Measurements from ENCODE around the gene CASP7.
"Not testable (repeated sequence)": the region's sequence is repeated elsewhere in the genome, so short reads cannot be mapped to it uniquely, and the experiment has no call there.

Gene CASP7

DNA sequence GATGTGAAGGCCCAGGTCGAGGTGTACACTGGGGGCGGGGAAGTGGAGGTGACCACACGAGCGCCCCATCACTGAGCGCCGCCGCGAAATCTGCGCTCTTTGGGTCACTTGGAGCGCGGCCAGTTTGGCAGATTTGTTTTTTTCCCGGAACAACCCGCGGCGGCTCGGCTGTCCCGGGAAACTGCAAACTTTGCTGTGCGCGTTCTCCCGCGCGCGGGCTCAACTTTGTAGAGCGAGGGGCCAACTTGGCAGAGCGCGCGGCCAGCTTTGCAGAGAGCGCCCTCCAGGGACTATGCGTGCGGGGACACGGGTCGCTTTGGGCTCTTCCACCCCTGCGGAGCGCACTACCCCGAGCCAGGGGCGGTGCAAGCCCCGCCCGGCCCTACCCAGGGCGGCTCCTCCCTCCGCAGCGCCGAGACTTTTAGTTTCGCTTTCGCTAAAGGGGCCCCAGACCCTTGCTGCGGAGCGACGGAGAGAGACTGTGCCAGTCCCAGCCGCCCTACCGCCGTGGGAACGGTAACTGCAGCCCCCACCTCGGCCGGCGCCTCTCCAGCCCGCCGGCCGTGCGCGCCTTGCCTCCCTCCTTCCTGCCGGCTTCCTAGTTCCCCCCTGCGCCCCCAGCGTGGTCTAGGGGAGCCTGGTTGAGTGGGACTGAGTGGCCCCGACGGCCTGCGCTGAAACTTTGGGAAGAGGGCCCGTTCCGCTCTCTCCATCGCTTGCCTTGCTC is at the start of gene CASP7:
CASP7 (plus strand) TSS at position 450 of the 727 bp plus-strand sequence. CDS start 17,582 bp downstream, outside the sequence.
- DNase-seq: peak; percentile 77

DNA sequence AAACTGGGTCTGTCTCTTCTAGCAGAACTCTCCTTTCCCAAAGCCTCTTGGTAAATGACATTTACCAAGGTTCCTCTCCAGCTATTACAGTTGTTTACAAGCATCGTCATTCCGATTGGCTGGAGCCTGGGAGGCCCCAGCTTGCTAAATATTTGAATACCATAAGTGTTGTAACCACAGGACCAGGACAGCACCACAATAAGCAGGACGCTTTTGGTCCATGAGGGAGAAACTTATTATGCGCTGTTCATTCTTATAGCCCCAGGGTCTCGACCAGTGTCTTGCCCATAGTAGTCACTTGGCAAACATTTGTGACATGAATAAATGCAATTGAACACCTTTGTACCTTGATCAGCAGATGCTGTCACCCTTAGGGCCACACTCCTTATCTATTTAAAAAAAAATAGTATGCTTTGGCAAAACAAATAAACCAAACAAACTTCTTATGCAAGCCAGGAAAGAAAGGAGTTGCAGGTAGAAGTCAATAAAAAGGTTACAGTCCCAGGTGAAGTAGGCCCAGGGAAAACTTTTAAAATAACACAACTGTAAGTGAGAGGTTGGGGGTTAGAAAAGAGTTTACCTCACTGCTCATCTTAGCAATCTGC is 48.7 kb upstream of the CASP7 start:
- no peak for DNase-seq

GRCh38 chr10:113631684-113632367 is 47.9 kb upstream of the CASP7 start:
- no peak for DNase-seq

DNA sequence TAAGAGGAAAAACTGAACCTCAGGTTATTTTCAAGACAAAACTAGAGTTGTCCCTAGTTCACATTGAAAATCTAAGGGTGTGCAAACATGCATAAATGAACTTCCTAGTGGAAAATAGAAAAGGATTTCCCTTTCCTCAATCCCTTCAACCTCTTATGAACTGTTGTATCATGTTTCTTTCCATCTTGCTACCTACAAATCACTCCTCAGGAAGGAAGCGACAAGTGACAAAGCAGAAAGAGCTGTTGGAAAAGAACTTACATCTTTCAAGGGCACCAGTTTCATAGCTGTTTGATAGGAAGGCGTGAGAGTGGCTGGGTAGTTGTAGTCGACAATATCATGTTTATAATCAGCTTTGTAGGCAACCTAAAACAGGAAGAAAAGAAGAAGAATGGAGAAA is 39.7 kb upstream of the CASP7 start:
- no peak for DNase-seq

DNA sequence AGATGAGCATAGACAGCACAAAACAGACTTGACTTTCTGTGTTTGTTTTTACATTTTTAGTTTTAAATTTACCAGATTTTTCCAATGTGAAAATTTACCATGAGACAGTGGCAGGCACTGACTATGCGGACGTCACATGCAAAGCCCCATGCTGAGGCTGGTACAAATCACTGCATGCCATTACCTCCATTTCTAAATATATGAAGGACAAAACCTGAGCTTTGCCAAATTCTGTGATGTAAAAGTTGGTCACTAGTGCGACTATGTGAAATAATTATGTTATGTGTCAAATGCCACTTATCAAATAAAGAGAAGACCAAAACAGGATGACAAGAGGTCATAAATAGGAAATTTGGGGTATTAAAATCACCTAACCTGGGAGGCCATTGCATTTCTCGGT is 38.0 kb upstream of the CASP7 start:
- DNase-seq: no peak

- DNase-seq: no peak
These were observed 36.5 kb upstream of the CASP7 start for GRCh38 chr10:113643183-113643582.

DNA sequence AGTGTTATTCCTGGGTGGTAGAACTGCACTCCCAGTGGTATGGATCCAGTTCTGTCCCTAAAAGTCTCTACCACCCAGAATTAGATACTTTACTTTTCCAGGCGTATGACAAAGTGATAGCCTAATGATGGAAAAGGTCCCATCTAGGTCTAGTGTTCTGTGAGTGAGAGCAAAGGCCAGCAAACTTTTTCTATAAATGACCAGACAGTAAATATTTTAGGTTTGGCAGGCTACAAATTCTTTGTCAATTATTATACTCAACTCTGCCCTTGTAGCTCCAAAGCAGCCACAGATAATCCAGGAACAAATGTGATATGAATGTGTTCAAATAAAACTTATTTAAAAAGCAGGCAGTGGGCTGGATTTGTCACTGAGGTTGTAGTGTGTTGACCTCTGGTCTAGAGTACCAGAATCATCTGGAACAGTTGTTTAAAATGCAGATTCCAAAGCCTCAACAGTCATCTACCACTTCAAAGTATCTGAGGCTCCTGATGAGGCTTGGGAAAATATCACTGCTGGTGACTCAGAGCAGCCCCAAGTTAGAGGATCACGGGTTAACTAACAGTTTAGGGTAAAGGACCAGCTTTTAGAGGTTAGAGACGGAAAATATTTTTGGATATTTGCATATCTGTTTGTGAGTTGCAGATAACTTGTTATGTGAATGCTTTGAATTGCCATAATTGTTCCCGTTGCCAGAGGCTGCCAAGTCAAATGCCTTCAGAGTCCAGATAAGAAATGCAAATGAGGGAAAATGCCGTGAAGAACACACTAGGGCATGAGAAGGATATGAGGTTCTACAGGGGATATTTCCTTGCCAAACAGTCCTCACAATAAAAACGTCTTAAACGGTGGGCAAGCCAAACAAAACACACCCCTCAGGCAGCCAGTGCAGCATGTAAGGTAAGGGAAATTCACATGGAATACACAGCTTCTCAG is 35.3 kb upstream of the CASP7 start:
- DNase-seq: no peak

GRCh38 chr10:113646336-113647201 is 33.1 kb upstream of the CASP7 start:
- no peak for DNase-seq

- DNase-seq: no peak
These were observed 31.9 kb upstream of the CASP7 start for GRCh38 chr10:113647812-113648211.

GRCh38 chr10:113648478-113648877 is 31.2 kb upstream of the CASP7 start:
- no peak for DNase-seq

DNA sequence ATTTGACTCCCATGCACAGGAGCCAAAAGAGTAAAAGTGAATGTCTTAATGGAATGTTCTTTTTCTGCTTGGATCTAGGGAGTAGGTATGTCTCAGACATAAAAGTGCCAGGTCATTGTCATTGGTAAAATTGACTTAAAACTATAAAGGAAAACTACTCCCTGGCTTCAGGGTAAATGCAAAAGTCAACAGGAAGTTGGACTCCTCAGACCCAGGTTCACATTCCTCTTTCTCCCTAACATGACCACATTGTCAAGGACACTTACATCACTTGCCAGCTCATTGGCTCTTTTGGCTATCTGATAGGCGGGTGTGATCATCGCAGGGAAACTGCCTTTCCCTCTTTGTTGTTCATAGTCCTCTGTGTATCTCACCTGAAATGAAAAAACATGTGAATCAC is 29.5 kb upstream of the CASP7 start:
- no peak for DNase-seq

GRCh38 chr10:113651021-113651420 is 28.7 kb upstream of the CASP7 start:
- DNase-seq: no peak

- no peak for DNase-seq
These were observed 27.8 kb upstream of the CASP7 start for GRCh38 chr10:113651898-113652297.

- not testable (repeated sequence) for DNase-seq
These were observed 27.3 kb upstream of the CASP7 start for GRCh38 chr10:113652456-113652855.

DNA sequence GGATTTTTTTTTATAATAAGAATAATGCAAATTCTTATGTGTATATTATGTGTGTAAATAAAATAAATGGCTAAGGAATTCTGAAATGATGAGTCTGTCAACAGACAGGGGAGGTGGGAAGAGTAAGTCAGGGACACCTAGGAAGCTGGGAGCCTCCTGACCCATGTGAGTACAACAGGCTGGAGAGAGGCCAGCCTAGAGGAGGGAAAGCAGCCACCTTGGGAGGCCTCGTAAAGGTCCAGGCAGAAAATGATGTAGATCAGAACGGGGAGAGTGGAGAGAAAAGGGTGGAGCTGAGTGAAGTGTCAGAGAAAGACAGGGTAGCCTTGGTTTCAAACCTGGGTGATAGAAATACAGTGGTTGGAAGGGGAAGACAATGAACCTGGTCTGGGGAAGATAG is 22.8 kb upstream of the CASP7 start:
- no peak for DNase-seq

- DNase-seq: no peak
These were observed 22.2 kb upstream of the CASP7 start for GRCh38 chr10:113657544-113657943.

DNA sequence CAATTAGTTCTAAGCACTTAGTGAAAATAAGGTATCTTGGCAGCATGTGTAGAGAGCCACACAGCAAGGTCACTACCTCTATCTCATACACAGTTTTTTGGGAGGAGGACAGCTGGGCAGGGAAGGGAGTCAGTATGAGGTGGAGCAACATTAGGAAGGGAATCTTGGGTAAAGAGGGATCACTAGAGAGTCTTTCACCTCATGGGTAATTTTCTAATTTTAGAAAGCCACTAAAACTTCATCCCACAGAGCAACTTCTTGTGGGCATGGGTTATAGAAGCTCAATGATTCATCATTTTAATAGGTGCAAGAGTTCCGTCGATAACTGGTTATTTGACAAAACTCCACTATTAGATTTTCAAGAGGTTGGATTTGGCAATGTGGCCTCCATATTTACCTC is 18.4 kb upstream of the CASP7 start:
- DNase-seq: no peak

DNA sequence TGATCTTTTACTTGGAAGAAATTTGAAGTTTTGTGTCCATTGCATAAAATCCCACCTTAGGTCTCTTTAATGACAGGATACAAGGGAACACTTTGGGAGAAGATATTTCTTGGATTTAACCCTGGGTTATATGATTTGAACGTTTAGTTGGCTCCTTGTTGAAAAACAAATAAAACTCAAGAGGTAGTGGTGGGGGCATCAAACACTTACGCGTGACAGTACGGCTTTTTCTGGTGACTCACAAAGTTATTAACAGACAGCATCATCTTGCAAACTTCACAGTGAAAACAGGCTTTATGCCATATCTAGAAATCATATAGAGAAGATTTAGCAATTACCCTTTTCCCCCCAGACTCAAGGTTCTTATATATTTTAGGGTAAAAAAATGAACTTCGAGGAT is 16.6 kb upstream of the CASP7 start:
- DNase-seq: no peak

GRCh38 chr10:113663908-113664307 is 15.8 kb upstream of the CASP7 start, which contains the start of gene NRAP:
NRAP (minus strand) TSS chr10:113664041; CDS start chr10:113663882, 159 bp downstream.
- no peak for DNase-seq

DNA sequence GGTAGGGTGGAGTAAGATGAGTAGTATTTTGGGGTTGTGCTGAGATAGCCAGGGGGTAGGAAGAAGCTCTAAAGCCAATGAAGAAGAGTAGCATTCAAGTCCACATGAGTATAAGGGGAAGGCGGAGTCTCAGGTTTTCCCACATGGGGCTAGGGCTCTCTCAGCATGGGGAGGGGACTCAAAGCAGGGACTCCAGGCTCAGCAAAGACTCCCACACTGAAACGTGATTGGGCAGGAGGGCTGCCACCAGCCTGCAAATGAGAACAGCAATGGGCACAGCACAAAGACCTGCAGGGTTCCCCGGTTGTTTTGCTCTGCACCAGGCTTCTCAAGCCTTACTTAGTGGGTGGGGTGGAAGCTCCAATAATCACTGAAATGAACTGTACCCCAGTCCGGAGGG is 14.4 kb upstream of the CASP7 start:
- DNase-seq: no peak

GRCh38 chr10:113665806-113666354 is 13.8 kb upstream of the CASP7 start:
- no peak for DNase-seq

Measured in hematopoietic multipotent progenitor cell treated with erythropoietin and hydrocortisone succinate and interleukin-3 and kit ligand, for 8 days (in vitro differentiated cells).